Left renal cortex interstitium (tissue), 4 donors: ENCODE data around the gene RABGAP1. TPM values are rescaled to one million over a fixed set of nuclear protein-coding genes. Genes with fewer than 3 reads are reported as not detected.

ENCODE experiments used
- DNase-seq, 4 donors: peaks; one replicate each; pipeline ENCODE4 v3.0.0-alpha.2; 2013; ENCODE audit warnings: low read depth in 4 of 4, low spot score in 2 of 4, missing footprints in 1 of 4
- polyA plus RNA-seq, 4 donors: library from polyadenylated mRNA; unstranded; fragments of 120-200 nt; gene quantifications; one replicate each; pipeline ENCODE4 v1.2.1, GENCODE V29; 2013; ENCODE audit not compliant: insufficient read length in 4 of 4

Gene RABGAP1
- polyA plus RNA-seq, 4 donors, result 52.0 to 76.5 (median 61.5) TPM

GRCh38 chr9:123003466-123003865, 62.6 kb downstream of the RABGAP1 start:
- DNase-seq, result no peak

- DNase-seq, result no peak
Measured at GRCh38 chr9:123005964-123006363, 65.1 kb downstream of the RABGAP1 start.

- DNase-seq, result no peak
Measured at GRCh38 chr9:123007269-123007668, 66.4 kb downstream of the RABGAP1 start.

GRCh38 chr9:123008909-123009308, 68.1 kb downstream of the RABGAP1 start:
- no peak for DNase-seq

GRCh38 chr9:123011380-123011779, 70.6 kb downstream of the RABGAP1 start:
- DNase-seq, result no peak

GRCh38 chr9:123011878-123012528, 71.2 kb downstream of the RABGAP1 start:
- DNase-seq, result no peak

GRCh38 chr9:123016631-123017030, 75.8 kb downstream of the RABGAP1 start:
- no peak for DNase-seq

GRCh38 chr9:123020796-123021195, 80.0 kb downstream of the RABGAP1 start:
- no peak for DNase-seq

- DNase-seq, result no peak
Measured at GRCh38 chr9:123026425-123026824, 85.6 kb downstream of the RABGAP1 start.

- DNase-seq, result no peak
Measured at GRCh38 chr9:123027517-123027916, 86.7 kb downstream of the RABGAP1 start.

GRCh38 chr9:123028136-123028535, 87.3 kb downstream of the RABGAP1 start:
- DNase-seq, result no peak

- no peak for DNase-seq
Measured at GRCh38 chr9:123028973-123029372, 88.2 kb downstream of the RABGAP1 start.

- no peak for DNase-seq
Measured at GRCh38 chr9:123031963-123032362, 91.1 kb downstream of the RABGAP1 start.

GRCh38 chr9:123033352-123033751, 92.5 kb downstream of the RABGAP1 start, which contains the start of gene GPR21:
TSS of gene GPR21 (plus strand) at chr9:123033667. CDS start at chr9:123034567, 900 bp downstream.
- no peak for DNase-seq

- no peak for DNase-seq
Measured at GRCh38 chr9:123033864-123034601, 93.2 kb downstream of the RABGAP1 start.

GRCh38 chr9:123034881-123035510, 94.2 kb downstream of the RABGAP1 start:
- DNase-seq, result no peak

GRCh38 chr9:123035791-123036190, 95.0 kb downstream of the RABGAP1 start:
- no peak for DNase-seq

GRCh38 chr9:123036893-123037545, 96.2 kb downstream of the RABGAP1 start:
- no peak for DNase-seq

- DNase-seq, result no peak
Measured at GRCh38 chr9:123039617-123040219, 98.9 kb downstream of the RABGAP1 start.

GRCh38 chr9:123040801-123041200, 100.0 kb downstream of the RABGAP1 start:
- no peak for DNase-seq

GRCh38 chr9:123041489-123041888, 100.7 kb downstream of the RABGAP1 start:
- DNase-seq, result no peak
